Testis (tissue), 2 donors: Measurements from ENCODE around the gene BCR.

ENCODE experiments used
- CTCF ChIP-seq, 3 experiments: fragments of 450-650 bp in 2 of 3; fragments of 200-600 bp in 1 of 3; sonication (generic) in 1 of 3; IDR thresholded peaks; one replicate each; pipeline ENCODE4 v1.5.1; 2016 to 2019; ENCODE audit warnings: antibody characterized with exemption in 3 of 3, mild to moderate bottlenecking in 2 of 3, moderate library complexity in 1 of 3
- POLR2A ChIP-seq: fragments of 450-650 bp; IDR thresholded peaks from one replicate; pipeline ENCODE4 v1.6.1; 2017; ENCODE audit warnings: antibody characterized with exemption, mild to moderate bottlenecking, moderate library complexity

- TF ChIP-seq CTCF (IDR thresholded peaks at IDR 0.05) (no peak), POLR2A (no peak)
Measured at GRCh38 chr22:23220485-23221350, 40.4 kb downstream of the BCR start.
